ENCODE data around the gene GIMAP5.

DNA sequence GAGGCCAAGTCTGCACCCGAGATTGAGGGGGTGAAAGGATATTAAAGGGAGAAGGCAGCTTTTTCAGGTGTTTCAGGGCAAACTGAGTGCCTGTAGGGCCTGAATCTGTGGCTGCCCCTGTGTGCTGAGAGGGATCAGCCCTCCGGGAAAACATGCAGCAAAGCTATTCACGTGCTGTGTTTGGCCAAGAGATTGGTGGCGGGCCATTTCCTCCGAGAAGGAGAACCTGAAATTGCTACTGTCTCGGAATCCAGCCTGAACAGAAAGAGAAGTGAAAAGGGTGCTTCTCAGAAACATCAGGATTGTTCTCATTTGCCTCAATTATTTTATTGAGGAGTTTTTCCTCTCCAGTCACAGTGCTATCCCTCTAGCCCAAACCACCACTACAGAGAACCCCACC lies 16.0 kb downstream of the GIMAP5 start:
- no peak for TF ChIP-seq EZH2 (IDR thresholded peaks at IDR 0.05; ENCODE audit: insufficient read depth, poor library complexity, severe bottlenecking)
- TF ChIP-seq EZH2phosphoT487 (IDR thresholded peaks at IDR 0.05; ENCODE audit: insufficient read depth, low read depth), result no peak

Measured in GM23248 (cell line).